H1 (cell line): ENCODE data around the gene TECRL. TPM values are rescaled to one million over a fixed set of nuclear protein-coding genes. Genes with fewer than 3 reads are reported as not detected.

Experiments used
- CTCF ChIA-PET: fragments of 300-600 bp; sonication (Branson Sonifier 250); formaldehyde crosslinking; loops from one replicate; lab custom pipeline; 2021; ENCODE audit not compliant: partially characterized antibody; lab: Charles Lee
- POLR2A ChIA-PET: fragments of 300-600 bp; sonication (Branson Sonifier 250); formaldehyde crosslinking; loops from one replicate; lab custom pipeline; 2021; ENCODE audit warnings: inconsistent platforms; ENCODE audit not compliant: partially characterized antibody; lab: Charles Lee
- DNase-seq, 2 experiments: peaks; one replicate each; pipeline versions ENCODE4 v3.0.0 to v3.0.0-alpha.2; 2010 to 2022; ENCODE audit warnings: low spot score in 2 of 2, low read depth in 1 of 2, mixed read lengths in 1 of 2
- FAIRE-seq: peaks from 2 replicates; lab custom pipeline; 2011; peaks lifted over from hg19 to GRCh38; lab: Jason Lieb, UNC
- H2AFZ ChIP-seq: 2 replicates; pipeline ENCODE4 v1.8.1; 2012; ENCODE audit warnings: low read length, inconsistent platforms
- H2AK5ac ChIP-seq: 2 replicates; pipeline ENCODE4 v1.6.1; 2013; ENCODE audit warnings: low read depth, low read length
- H2BK120ac ChIP-seq: replicated peaks from 2 replicates; pipeline ENCODE3; 2013; ENCODE audit warnings: low read depth, low read length, inconsistent platforms
- H2BK12ac ChIP-seq: 2 replicates; pipeline ENCODE4 v1.6.1; 2013; ENCODE audit warnings: low read depth, low read length
- H2BK15ac ChIP-seq: 2 replicates; pipeline ENCODE4 v1.6.1; 2013; ENCODE audit warnings: low read length
- H2BK20ac ChIP-seq: 2 replicates; pipeline ENCODE4 v1.6.1; 2013; ENCODE audit warnings: low read length
- H2BK5ac ChIP-seq: 2 replicates; pipeline ENCODE4 v1.6.1; 2013; ENCODE audit warnings: low read depth, low read length
- H3K14ac ChIP-seq: 2 replicates; pipeline ENCODE4 v1.6.1; 2013; ENCODE audit warnings: inconsistent platforms; ENCODE audit not compliant: insufficient read length
- H3K18ac ChIP-seq: 2 replicates; pipeline ENCODE4 v1.6.1; 2013; ENCODE audit warnings: low read length; ENCODE audit errors: extremely low read depth
- H3K23ac ChIP-seq: 2 replicates; pipeline ENCODE4 v1.6.1; 2013; ENCODE audit warnings: inconsistent platforms; ENCODE audit not compliant: insufficient read length
- H3K23me2 ChIP-seq: 2 replicates; pipeline ENCODE4 v1.6.1; 2013; ENCODE audit warnings: low read depth, low read length
- H3K27ac ChIP-seq: 2 replicates; pipeline ENCODE4 v1.6.1; 2011; ENCODE audit warnings: low read depth, low read length, inconsistent platforms
- H3K27me3 ChIP-seq, 4 experiments: replicated peaks in 1 of 4; 1 replicate in 1 of 4; 2 replicates in 3 of 4; pipeline versions ENCODE4 v1.6.1 to v1.8.1; 2011 to 2013; ENCODE audit warnings: low read length in 3 of 4, mild to moderate bottlenecking in 3 of 4, inconsistent platforms in 2 of 4, mixed read lengths in 2 of 4, moderate library complexity in 1 of 4; ENCODE audit not compliant: control insufficient read depth in 3 of 4, insufficient read depth in 3 of 4; ENCODE audit errors: extremely low read depth in 1 of 4
- H3K36me3 ChIP-seq, 4 experiments: 2 replicates each; pipeline versions ENCODE4 v1.6.1 to v1.8.1; 2011 to 2013; ENCODE audit warnings: mild to moderate bottlenecking in 4 of 4, low read length in 3 of 4, moderate library complexity in 2 of 4, control low read depth in 1 of 4, inconsistent platforms in 1 of 4; ENCODE audit not compliant: insufficient read depth in 4 of 4, control insufficient read depth in 2 of 4
- H3K4ac ChIP-seq: replicated peaks from 2 replicates; pipeline ENCODE3; 2013; ENCODE audit warnings: low read length, low read depth, mixed read lengths, inconsistent platforms; ENCODE audit not compliant: insufficient read length
- H3K4me1 ChIP-seq, 4 experiments: replicated peaks in 1 of 4; 1 replicate in 1 of 4; 2 replicates in 3 of 4; pipeline versions ENCODE4 v1.6.1 to v1.8.1; 2011 to 2013; ENCODE audit warnings: low read length in 3 of 4, inconsistent platforms in 2 of 4, mixed read lengths in 1 of 4; ENCODE audit not compliant: insufficient read depth in 4 of 4, control insufficient read depth in 3 of 4
- H3K4me2 ChIP-seq, 2 experiments: 2 replicates each; pipeline versions ENCODE4 v1.6.1 to v1.8.1; 2011 to 2013; ENCODE audit warnings: low read depth in 2 of 2, low read length in 2 of 2, control low read depth in 1 of 2, inconsistent platforms in 1 of 2, mild to moderate bottlenecking in 1 of 2; ENCODE audit not compliant: insufficient read depth in 1 of 2
- H3K4me3 ChIP-seq, 4 experiments: fragments of 200-600, 300-600 bp in 1 of 4; sonication (generic), shearing (Covaris generic), sonication (Bioruptor Twin) in 1 of 4; 2 replicates each; pipeline versions ENCODE4 v1.5.1 to v1.8.1; 2011 to 2016; ENCODE audit warnings: low read length in 4 of 4, low read depth in 3 of 4, control low read depth in 2 of 4, inconsistent platforms in 2 of 4, mild to moderate bottlenecking in 2 of 4, mixed read lengths in 1 of 4, moderate library complexity in 1 of 4; ENCODE audit not compliant: insufficient read depth in 2 of 4; ENCODE audit errors: extremely low read depth in 1 of 4
- H3K56ac ChIP-seq: replicated peaks from 2 replicates; pipeline ENCODE3; 2013; ENCODE audit warnings: low read depth, mild to moderate bottlenecking, mixed read lengths, low read length, inconsistent platforms; ENCODE audit not compliant: insufficient read length
- H3K79me1 ChIP-seq: 2 replicates; pipeline ENCODE4 v1.6.1; 2013; ENCODE audit warnings: low read depth, low read length, control low read depth
- H3K79me2 ChIP-seq, 2 experiments: 2 replicates each; pipeline versions ENCODE4 v1.6.1 to v1.8.1; 2012 to 2013; ENCODE audit warnings: low read length in 2 of 2, mild to moderate bottlenecking in 2 of 2, inconsistent platforms in 1 of 2; ENCODE audit not compliant: insufficient read depth in 2 of 2, control insufficient read depth in 1 of 2
- H3K9ac ChIP-seq, 4 experiments: replicated peaks in 1 of 4; 1 replicate in 1 of 4; 2 replicates in 3 of 4; pipeline versions ENCODE4 v1.6.1 to v1.8.1; 2011 to 2013; ENCODE audit warnings: low read depth in 3 of 4, low read length in 3 of 4, control low read depth in 2 of 4, mild to moderate bottlenecking in 2 of 4, moderate library complexity in 2 of 4, inconsistent platforms in 1 of 4; ENCODE audit errors: extremely low read depth in 1 of 4
- H3K9me3 ChIP-seq, 2 experiments: 2 replicates each; pipeline versions ENCODE4 v1.6.1 to v1.8.1; 2012 to 2013; ENCODE audit warnings: mild to moderate bottlenecking in 2 of 2, moderate library complexity in 2 of 2, control low read depth in 1 of 2, inconsistent platforms in 1 of 2, low read depth in 1 of 2, low read length in 1 of 2, mixed read lengths in 1 of 2; ENCODE audit not compliant: insufficient read depth in 2 of 2
- H4K20me1 ChIP-seq, 2 experiments: replicated peaks in 1 of 2; 2 replicates each; pipeline versions ENCODE3 to v1.8.1; 2011 to 2013; ENCODE audit warnings: inconsistent platforms in 2 of 2, low read length in 2 of 2, mild to moderate bottlenecking in 1 of 2; ENCODE audit not compliant: insufficient read depth in 2 of 2, control insufficient read depth in 1 of 2
- H4K5ac ChIP-seq: 2 replicates; pipeline ENCODE4 v1.6.1; 2013; ENCODE audit warnings: low read length, low read depth, mixed read lengths, inconsistent platforms; ENCODE audit not compliant: insufficient read length
- H4K8ac ChIP-seq: 2 replicates; pipeline ENCODE4 v1.8.0; 2013; ENCODE audit warnings: mild to moderate bottlenecking, moderate library complexity, low read length, inconsistent platforms; ENCODE audit not compliant: insufficient read depth; ENCODE audit errors: extremely low read depth
- H4K91ac ChIP-seq: replicated peaks from 2 replicates; pipeline ENCODE3; 2013; ENCODE audit warnings: low read length, mixed read lengths, inconsistent platforms; ENCODE audit not compliant: insufficient read length
- ATF2 ChIP-seq: IDR thresholded peaks from 2 replicates; pipeline ENCODE4 v1.6.1; 2012; ENCODE audit warnings: low read length, inconsistent platforms
- CBX5 ChIP-seq: fragments of 300-800, 300-1000 bp; sonication (generic); IDR thresholded peaks from 2 replicates; pipeline ENCODE4 v1.7.1; 2016; ENCODE audit warnings: antibody characterized with exemption, low read length, low read depth
- CBX8 ChIP-seq: fragments of 300-800, 300-1000 bp; sonication (generic); IDR thresholded peaks from 2 replicates; pipeline ENCODE4 v1.7.1; 2016; ENCODE audit warnings: low read depth, low read length, borderline replicate concordance
- JUND ChIP-seq: IDR thresholded peaks from 2 replicates; pipeline ENCODE4 v1.6.1; 2011; ENCODE audit warnings: mild to moderate bottlenecking, improper control_type of control experiment, low read length
- KDM4A ChIP-seq: IDR thresholded peaks from one replicate; pipeline ENCODE4 v1.7.1; 2012; ENCODE audit warnings: low read depth, mild to moderate bottlenecking, moderate library complexity, low read length, inconsistent platforms; ENCODE audit not compliant: severe bottlenecking
- KDM5A ChIP-seq: fragments of 200-600 bp; IDR thresholded peaks from 2 replicates; pipeline ENCODE4 v1.7.1; 2012; ENCODE audit warnings: mild to moderate bottlenecking, low read length, inconsistent platforms, mixed read lengths
- NRF1 ChIP-seq: IDR thresholded peaks from 2 replicates; pipeline ENCODE4 v1.6.1; 2011; ENCODE audit warnings: mild to moderate bottlenecking, low read depth, low read length, improper control_type of control experiment
- POU5F1 ChIP-seq: IDR thresholded peaks from 2 replicates; pipeline ENCODE4 v1.6.1; 2011; ENCODE audit warnings: low read depth, mild to moderate bottlenecking, low read length, moderate library complexity
- RAD21 ChIP-seq, 2 experiments: IDR thresholded peaks in 1 of 2; conservative IDR thresholded peaks in 1 of 2; 2 replicates each; pipeline ENCODE4 v1.6.1; 2011; ENCODE audit warnings: low read depth in 2 of 2, low read length in 2 of 2, improper control_type of control experiment in 1 of 2, inconsistent platforms in 1 of 2, mild to moderate bottlenecking in 1 of 2, moderate library complexity in 1 of 2
- SAP30 ChIP-seq: fragments of 300-600 bp; sonication (generic); IDR thresholded peaks from 2 replicates; pipeline ENCODE4 v1.7.1; 2012; ENCODE audit warnings: low read length, moderate library complexity, mild to moderate bottlenecking, inconsistent platforms; ENCODE audit not compliant: insufficient read depth, insufficient replicate concordance
- WGBS, 2 experiments: shearing (Covaris generic) in 1 of 2; methylation state at CpG; one replicate each; pipeline versions ENCODE4 v1.1.6 to v1.1.7; 2013 to 2015; ENCODE audit warnings: low lambda C conversion rate in 2 of 2, mixed read lengths in 2 of 2, inconsistent platforms in 1 of 2, low coverage in 1 of 2, missing lambda C conversion rate in 1 of 2; ENCODE audit not compliant: insufficient replicate concordance in 2 of 2, insufficient coverage in 1 of 2, insufficient read length in 1 of 2; ENCODE audit errors: extremely low coverage in 1 of 2, missing lambda C conversion rate in 1 of 2; 5-methylcytosine and 5-hydroxymethylcytosine counted together
- polyA plus RNA-seq, 7 experiments: library from polyadenylated mRNA; depleted of rRNA in 3 of 7; stranded (reverse) in 5 of 7; unstranded in 2 of 7; fragments of >200 nt in 5 of 7; fragments of 200-250 nt in 2 of 7; gene quantifications; 1 replicate in 5 of 7; 2 replicates in 1 of 7; 4 replicates in 1 of 7; pipeline versions ENCODE4 v1.2.1 to v1.2.3, GENCODE V29; 2011 to 2013; ENCODE audit warnings: missing spikeins in 2 of 7, mixed read lengths in 2 of 7
- total RNA-seq: library from RNA; stranded (reverse); fragmentation: NEBNext Ultra II Directional; extraction: Animal tissue kit (Norgen Biotek cat#: 25700); gene quantifications from 2 replicates; pipeline ENCODE4 v1.2.1, GENCODE V29; 2021
- TF ChIP-seq, protein P1 (sequence below): IDR thresholded peaks from 2 replicates; pipeline ENCODE4 v1.6.1; 2012; ENCODE audit warnings: inconsistent platforms

Gene TECRL
- total and polyA plus RNA-seq, 2 of the 8 experiments (the other 6 are each of a cell fraction or from before 2014, with no cell fraction given) = not detected

DNA sequence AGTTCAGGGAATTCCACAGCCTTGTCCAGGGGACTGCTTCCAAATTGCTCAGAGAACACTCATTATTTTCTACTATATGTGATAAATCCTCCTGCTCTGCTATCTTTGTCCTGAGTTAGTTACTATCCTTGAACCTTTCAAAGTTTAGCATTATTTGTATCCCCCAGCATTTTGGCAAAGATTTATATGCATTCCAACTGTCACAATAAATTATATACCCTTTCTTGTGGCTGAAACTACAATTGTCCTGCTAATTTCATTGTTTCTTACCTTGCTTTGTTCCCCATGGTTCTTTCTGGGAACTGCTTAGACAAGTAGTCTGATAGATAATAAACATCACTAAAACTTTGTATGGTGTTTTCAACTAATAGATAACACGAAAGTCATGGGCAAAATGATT is 40.5 kb downstream of the TECRL start:
- POLR2A ChIA-PET = no interaction called here
- no peak for FAIRE-seq

More for the DNA sequence above, 40.5 kb downstream of the TECRL start:
- Histone ChIP-seq H3K27me3 (no peaks in the 10 kb centered on the region), H3K9me3 (no peaks in the 10 kb centered on the region; a peak in 1 of 4 replicates), H4K5ac (no peak overlapping the region), H4K8ac (no peak overlapping the region), H2BK5ac (no peak overlapping the region), H3K27ac (no peak overlapping the region), H3K79me1 (no peaks in the 10 kb centered on the region), H3K36me3 (no peaks in the 10 kb centered on the region), H2BK15ac (no peak overlapping the region), H3K4ac (no peak overlapping the region), H4K91ac (no peak overlapping the region), H2BK20ac (no peak overlapping the region), H3K79me2 (no peaks in the 10 kb centered on the region), H3K23me2 (no peaks in the 10 kb centered on the region), H4K20me1 (no peaks in the 10 kb centered on the region), H3K14ac (no peak overlapping the region), H2BK120ac (no peak overlapping the region), H2AFZ (no peak overlapping the region), H3K4me2 (no peak overlapping the region), H2AK5ac (no peak overlapping the region), H3K23ac (no peak overlapping the region), H3K9ac (no peak overlapping the region), H2BK12ac (no peak overlapping the region), H3K56ac (no peak overlapping the region), H3K4me3 (no peak overlapping the region), H3K18ac (no peak overlapping the region), H3K4me1 (no peaks in the 10 kb centered on the region)
- TF ChIP-seq SAP30 (no peak), CBX5 (no peak), ATF2 (no peak), KDM4A (no peak), KDM5A (no peak), POU5F1 (no peak), RAD21 (IDR thresholded peaks at IDR 0.05 in 1 of 2, conservative IDR thresholded peaks at IDR 0.05 in 1 of 2; ENCODE audit: low read depth in 2 of 2, low read length in 2 of 2) (no peak), JUND (no peak), CBX8 (no peak), NRF1 (no peak)
- TF ChIP-seq, protein P1, sequence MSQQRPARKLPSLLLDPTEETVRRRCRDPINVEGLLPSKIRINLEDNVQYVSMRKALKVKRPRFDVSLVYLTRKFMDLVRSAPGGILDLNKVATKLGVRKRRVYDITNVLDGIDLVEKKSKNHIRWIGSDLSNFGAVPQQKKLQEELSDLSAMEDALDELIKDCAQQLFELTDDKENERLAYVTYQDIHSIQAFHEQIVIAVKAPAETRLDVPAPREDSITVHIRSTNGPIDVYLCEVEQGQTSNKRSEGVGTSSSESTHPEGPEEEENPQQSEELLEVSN = no peak
- CTCF ChIA-PET = no interaction called here
- DNase-seq = no peak
- WGBS, 2 experiments = 88% methylated on average over 1 of the region's 1 CpG; no CpG with 5 or more reads in 1 of the 2 experiments
